Measurements from ENCODE around the gene TSPAN4. TPM values are rescaled to one million over a fixed set of nuclear protein-coding genes. Genes with fewer than 3 reads are reported as not detected.

Gene TSPAN4
- total and polyA plus RNA-seq, 2 of the 13 experiments (the other 11 are each of a cell fraction or from before 2014, with no cell fraction given) = 31.7 to 68.3 TPM

DNA sequence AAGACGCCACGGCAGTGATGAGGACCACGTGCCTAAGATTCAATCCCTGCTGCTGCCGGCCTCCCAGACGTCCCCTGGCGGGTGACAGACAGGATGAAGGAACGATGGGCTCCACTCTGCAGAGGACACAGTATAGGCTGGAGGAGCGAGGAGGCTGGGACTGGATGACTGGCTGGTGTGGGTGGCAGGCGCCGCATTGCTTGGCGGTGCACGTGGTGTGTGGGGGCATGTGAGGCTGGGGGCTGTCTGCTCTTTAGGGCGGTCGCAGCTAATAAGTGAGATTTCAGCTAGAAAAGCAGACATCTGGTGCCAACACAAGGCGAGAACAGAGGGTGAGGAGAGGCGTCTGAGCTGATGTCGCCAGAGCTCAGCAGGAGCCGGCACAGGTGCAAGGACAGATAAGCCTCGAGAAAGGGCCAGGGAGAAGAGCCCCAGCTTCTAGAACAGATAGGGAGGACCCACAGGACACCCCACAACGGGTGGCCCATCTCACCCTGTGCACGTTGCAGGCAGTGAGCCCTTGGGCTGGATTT lies 33.2 kb downstream of the TSPAN4 start (continued):
- no peak for TF ChIP-seq ZC3H4 (CRISPR knock-in tag; IDR thresholded peaks at IDR 0.05; ENCODE audit: borderline replicate concordance)

DNA sequence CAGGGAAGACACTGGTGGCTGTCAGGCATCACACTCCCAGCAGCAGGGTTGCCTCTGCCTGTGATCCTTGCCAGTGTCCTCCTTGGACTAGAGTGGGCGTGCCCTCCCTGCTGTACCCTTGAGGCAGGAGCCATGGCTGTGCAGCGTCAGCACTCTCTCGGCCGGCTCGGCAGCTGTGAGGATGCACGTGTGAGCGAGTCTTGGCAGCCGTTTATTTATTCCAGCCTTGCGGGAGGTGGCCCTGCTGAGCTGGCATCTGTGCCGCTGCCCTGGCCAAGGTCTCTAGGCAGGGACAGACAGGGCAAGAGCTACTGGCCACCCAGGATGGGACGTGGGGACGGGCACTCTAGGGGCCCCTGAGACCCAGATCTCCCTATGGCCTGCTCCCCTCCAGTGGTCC lies 33.9 kb downstream of the TSPAN4 start:
- H3K79me2 ChIP-seq (ENCODE audit: insufficient read depth, low read length) = no peaks in the 10 kb centered on the region
- WGBS (ENCODE audit: low lambda C conversion rate) = 100% methylated on average over 5 of the region's 12 CpGs
- no peak overlapping the region for H3K4me3 ChIP-seq (replicated peaks in 1 of 3; ENCODE audit: insufficient read depth in 1 of 3, low read depth in 2 of 3, low read length in 3 of 3)
- no TSS peak for BruUV-seq (replicated peaks)
- H3K27ac ChIP-seq (ENCODE audit: extremely low read length, insufficient read depth, low read length) = no peak overlapping the region
- DNase-seq (ENCODE audit: low spot score) = no peak
- H2AFZ ChIP-seq (ENCODE audit: low read length) = no peak overlapping the region
- in situ Hi-C loops (cut with HindIII; ENCODE audit: extremely low pct_ligation_motif_present, low pct_unique_long_range_greater_than_20kb) = no loop called here
- no peaks in the 10 kb centered on the region for H3K4me1 ChIP-seq (ENCODE audit: insufficient read depth, low read length)
- ATAC-seq = no peak
- TF ChIP-seq SIX4 (CRISPR knock-in tag; IDR thresholded peaks at IDR 0.05) (no peak), FIP1L1 (IDR thresholded peaks at IDR 0.05; ENCODE audit: borderline replicate concordance, insufficient read depth, low read depth, low read length) (no peak), PCBP1 (IDR thresholded peaks at IDR 0.05; ENCODE audit: borderline replicate concordance, low read depth, low read length) (no peak), AGO2 (optimal IDR thresholded peaks at IDR 0.05; ENCODE audit: low read depth, low read length) (peak; percentile 58), CBX5 (CRISPR knock-in tag; IDR thresholded peaks at IDR 0.05; ENCODE audit: borderline replicate concordance) (no peak), ZSCAN5A (CRISPR knock-in tag; IDR thresholded peaks at IDR 0.05; ENCODE audit: borderline replicate concordance) (no peak), ZNF274 (CRISPR knock-in tag; IDR thresholded peaks at IDR 0.05) (no peak)
- H3K27me3 ChIP-seq (ENCODE audit: control insufficient read depth in 1 of 2, insufficient read depth in 2 of 2, low read length in 2 of 2) = no peaks in the 10 kb centered on the region
- ChIA-PET CTCF (ENCODE audit: low intra/inter-chr PET ratio, low total read pairs) (no interaction called here), POLR2A (no interaction called here)
- H3K9me3 ChIP-seq (ENCODE audit: low read length) = no peaks in the 10 kb centered on the region
- peaks cover 7 to 11% of the 10 kb centered on the region in 2 experiments; a peak in 3 of 5 replicates for H3K36me3 ChIP-seq (replicated peaks in 1 of 2; ENCODE audit: control insufficient read depth in 1 of 2, insufficient read depth in 2 of 2, low read length in 2 of 2)
- no peaks in the 10 kb centered on the region for H4K20me1 ChIP-seq (ENCODE audit: insufficient read depth, low read length)
- H3K9ac ChIP-seq (ENCODE audit: insufficient read depth, low read depth, low read length) = no peak overlapping the region
- no peak for FAIRE-seq
- no peak overlapping the region for H3K4me2 ChIP-seq (ENCODE audit: low read depth, low read length)
- intact Hi-C loops (cut with micrococcal nuclease; ENCODE audit: unreplicated experiment) = no loop called here
